DND-41 (cell line): Measurements from ENCODE around the gene METTL17.

ENCODE experiments used
- EZH2 ChIP-seq: IDR thresholded peaks from 3 replicates; pipeline ENCODE4 v1.6.1; 2012; ENCODE audit warnings: borderline replicate concordance, low read depth, mild to moderate bottlenecking, moderate library complexity, low read length, inconsistent platforms; ENCODE audit not compliant: severe bottlenecking
- TF ChIP-seq, protein P1 (sequence below): IDR thresholded peaks from 2 replicates; pipeline ENCODE4 v1.5.1; 2012; ENCODE audit warnings: borderline replicate concordance, low read length, moderate library complexity, mild to moderate bottlenecking; ENCODE audit not compliant: poor library complexity, severe bottlenecking; ENCODE audit errors: extremely low read depth

DNA sequence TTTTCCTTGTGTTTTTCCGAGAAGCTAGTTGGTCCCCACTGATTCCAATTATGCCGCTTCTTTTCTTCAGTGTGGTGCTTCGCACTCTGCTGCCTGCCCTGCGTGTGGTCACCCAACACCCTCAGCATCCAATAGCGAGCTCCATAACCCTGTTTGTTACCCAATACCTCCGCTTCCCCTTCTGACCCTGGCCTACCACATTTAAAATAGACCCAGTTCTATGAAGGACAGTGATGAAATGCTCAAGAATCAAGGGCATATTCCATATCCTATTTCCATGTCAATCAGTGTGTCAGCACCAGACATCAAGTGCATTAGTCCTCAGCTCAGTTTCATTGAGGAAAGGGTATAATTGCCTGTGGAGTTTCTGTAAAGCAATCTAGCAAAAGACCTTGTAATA, 25.5 kb downstream of the METTL17 start:
- no peak for TF ChIP-seq EZH2
- TF ChIP-seq, protein P1, sequence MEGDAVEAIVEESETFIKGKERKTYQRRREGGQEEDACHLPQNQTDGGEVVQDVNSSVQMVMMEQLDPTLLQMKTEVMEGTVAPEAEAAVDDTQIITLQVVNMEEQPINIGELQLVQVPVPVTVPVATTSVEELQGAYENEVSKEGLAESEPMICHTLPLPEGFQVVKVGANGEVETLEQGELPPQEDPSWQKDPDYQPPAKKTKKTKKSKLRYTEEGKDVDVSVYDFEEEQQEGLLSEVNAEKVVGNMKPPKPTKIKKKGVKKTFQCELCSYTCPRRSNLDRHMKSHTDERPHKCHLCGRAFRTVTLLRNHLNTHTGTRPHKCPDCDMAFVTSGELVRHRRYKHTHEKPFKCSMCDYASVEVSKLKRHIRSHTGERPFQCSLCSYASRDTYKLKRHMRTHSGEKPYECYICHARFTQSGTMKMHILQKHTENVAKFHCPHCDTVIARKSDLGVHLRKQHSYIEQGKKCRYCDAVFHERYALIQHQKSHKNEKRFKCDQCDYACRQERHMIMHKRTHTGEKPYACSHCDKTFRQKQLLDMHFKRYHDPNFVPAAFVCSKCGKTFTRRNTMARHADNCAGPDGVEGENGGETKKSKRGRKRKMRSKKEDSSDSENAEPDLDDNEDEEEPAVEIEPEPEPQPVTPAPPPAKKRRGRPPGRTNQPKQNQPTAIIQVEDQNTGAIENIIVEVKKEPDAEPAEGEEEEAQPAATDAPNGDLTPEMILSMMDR: no peak
